Measurements from ENCODE around the gene SEMA5B. TPM values are rescaled to one million over a fixed set of nuclear protein-coding genes. Genes with fewer than 3 reads are reported as not detected.

The SEMA5B gene
- total RNA-seq, 1 donor from 2014 or later = not detected

- intact Hi-C loops (cut with micrococcal nuclease) = no loop called here
Measured at GRCh38 chr3:122864498-122864897, 163.1 kb downstream of the SEMA5B start.

- intact Hi-C loops (cut with micrococcal nuclease) = no loop called here
Measured at GRCh38 chr3:122862381-122862780, 165.2 kb downstream of the SEMA5B start.

Other genes starting within 250 kb of the SEMA5B start
- gene HSPBAP1, start 233.9 kb downstream of the SEMA5B start, total RNA-seq = 7.3 and 7.5 TPM in 2 replicates
- gene SLC49A4, start 232.7 kb downstream of the SEMA5B start, total RNA-seq = 2.5 and 3.4 TPM in 2 replicates
- 23.4 and 24.9 TPM in 2 replicates for gene PDIA5, start 39.3 kb upstream of the SEMA5B start, total RNA-seq
- gene SEC22A, start 174.2 kb upstream of the SEMA5B start, total RNA-seq = 18.5 and 18.8 TPM in 2 replicates